CD4-positive, CD25-positive, alpha-beta regulatory T cell (primary cell): ENCODE results near the gene ST3GAL4. TPM values are rescaled to one million over a fixed set of nuclear protein-coding genes. Genes with fewer than 3 reads are reported as not detected.
A peak's percentile ranks its signal among the peaks of the same experiment; 100 is the strongest.

Experiments used
- ATAC-seq, 2 donors: fragments of 150-1000 bp; cut with Tn5 transposase; one replicate each; pipeline ENCODE4 v1.10.0; 2021; ENCODE audit warnings: low read depth in 2 of 2, moderate number of reproducible peaks in 2 of 2, moderate library complexity in 1 of 2
- DNase-seq, 3 donors: peaks; one replicate each; pipeline versions ENCODE4 v3.0.0 to v3.0.0-alpha.2; 2012 to 2022; ENCODE audit warnings: mixed read lengths in 1 of 3
- H3K27ac ChIP-seq: one replicate; pipeline ENCODE4 v1.7.0; 2013; ENCODE audit warnings: mild to moderate bottlenecking, low read length; ENCODE audit not compliant: insufficient read depth, poor library complexity, severe bottlenecking
- H3K27me3 ChIP-seq: one replicate; pipeline ENCODE4 v1.7.0; 2013; ENCODE audit warnings: low read length; ENCODE audit not compliant: control insufficient read depth, insufficient read depth
- H3K36me3 ChIP-seq: one replicate; pipeline ENCODE4 v1.7.0; 2013; ENCODE audit warnings: mild to moderate bottlenecking, low read length, moderate library complexity; ENCODE audit not compliant: control insufficient read depth, insufficient read depth
- H3K4me1 ChIP-seq: 2 replicates; pipeline ENCODE4 v1.7.0; 2013; ENCODE audit warnings: mild to moderate bottlenecking, low read length; ENCODE audit not compliant: insufficient read depth, control insufficient read depth, poor library complexity, severe bottlenecking
- H3K4me3 ChIP-seq: one replicate; pipeline ENCODE4 v1.7.0; 2013; ENCODE audit warnings: low read depth, mild to moderate bottlenecking, low read length, moderate library complexity
- H3K9me3 ChIP-seq, 2 experiments: 1 replicate in 1 of 2; 2 replicates in 1 of 2; pipeline ENCODE4 v1.7.0; 2013; ENCODE audit warnings: low read length in 2 of 2, mild to moderate bottlenecking in 1 of 2, moderate library complexity in 1 of 2; ENCODE audit not compliant: control insufficient read depth in 2 of 2
- H3K27ac Mint-ChIP-seq, 3 donors: one replicate each; pipeline ENCODE4 v1.8.0; 2020 to 2022; ENCODE audit warnings: mild to moderate bottlenecking in 3 of 3, mixed read lengths in 3 of 3, moderate library complexity in 2 of 3
- H3K27me3 Mint-ChIP-seq: one replicate; pipeline ENCODE4 v1.8.0; 2022; ENCODE audit warnings: mild to moderate bottlenecking, mixed read lengths
- H3K36me3 Mint-ChIP-seq: one replicate; pipeline ENCODE4 v1.8.0; 2020; ENCODE audit warnings: mixed read lengths
- H3K4me1 Mint-ChIP-seq, 4 donors: one replicate each; pipeline ENCODE4 v1.8.0; 2020 to 2022; ENCODE audit warnings: mixed read lengths in 4 of 4, mild to moderate bottlenecking in 1 of 4
- H3K4me3 Mint-ChIP-seq, 4 donors: one replicate each; pipeline ENCODE4 v1.8.0; 2020 to 2022; ENCODE audit warnings: mild to moderate bottlenecking in 4 of 4, mixed read lengths in 4 of 4, moderate library complexity in 3 of 4
- H3K9me3 Mint-ChIP-seq, 7 donors: one replicate each; pipeline ENCODE4 v1.8.0; 2020 to 2022; ENCODE audit warnings: mixed read lengths in 7 of 7, mild to moderate bottlenecking in 3 of 7, moderate library complexity in 2 of 7
- polyA plus RNA-seq, 4 donors: library from polyadenylated mRNA; unstranded; fragments of 300-500 nt; fragmentation: Illumina TruSeq; gene quantifications; one replicate each; pipeline ENCODE4 v1.2.3, GENCODE V29; 2021
- total RNA-seq: library from RNA; stranded (reverse); gene quantifications from one replicate; pipeline ENCODE4 v1.2.3, GENCODE V29; 2022

ST3GAL4 gene
- total and polyA plus RNA-seq, 5 donors from 2014 or later, result 1.4 to 4.7 (median 2.4) TPM

DNA sequence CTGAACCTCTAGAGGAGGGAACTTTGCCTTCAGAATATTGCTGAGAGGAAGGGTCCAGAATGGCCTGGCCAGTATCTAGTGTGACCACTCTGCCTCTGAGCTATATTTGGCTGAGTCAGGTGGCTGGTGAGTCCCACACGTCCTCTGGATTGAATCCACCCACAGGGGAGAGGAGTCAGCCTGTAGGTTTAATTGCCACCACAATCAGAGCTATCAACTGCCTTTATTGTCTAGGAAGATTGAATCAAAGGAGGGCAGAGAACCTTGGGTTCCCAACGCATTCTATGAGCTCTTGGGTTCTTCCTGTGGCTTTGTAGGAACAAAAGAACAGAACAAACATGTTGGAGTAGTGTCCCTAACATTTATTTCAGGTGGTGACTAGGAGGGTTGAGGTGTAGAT, 67.7 kb downstream of the ST3GAL4 start:
- H3K4me3 Mint-ChIP-seq, result no peak overlapping the region
- peaks cover 5% of the 10 kb centered on the region for H3K27me3 Mint-ChIP-seq
- Histone ChIP-seq H3K27me3 (no peaks in the 10 kb centered on the region), H3K36me3 (no peaks in the 10 kb centered on the region), H3K9me3 (no peaks in the 10 kb centered on the region), H3K4me3 (no peak overlapping the region), H3K27ac (no peak overlapping the region), H3K4me1 (no peaks in the 10 kb centered on the region)
- no peaks in the 10 kb centered on the region for H3K9me3 Mint-ChIP-seq
- ATAC-seq (no peak), DNase-seq (no peak)
- H3K4me1 Mint-ChIP-seq, result peaks cover 0 to 5% (median under 1%) of the 10 kb centered on the region in 4 donors
- no peaks in the 10 kb centered on the region for H3K36me3 Mint-ChIP-seq
- H3K27ac Mint-ChIP-seq, result peak overlapping the region in 1 of 3 donors; percentile 29

DNA sequence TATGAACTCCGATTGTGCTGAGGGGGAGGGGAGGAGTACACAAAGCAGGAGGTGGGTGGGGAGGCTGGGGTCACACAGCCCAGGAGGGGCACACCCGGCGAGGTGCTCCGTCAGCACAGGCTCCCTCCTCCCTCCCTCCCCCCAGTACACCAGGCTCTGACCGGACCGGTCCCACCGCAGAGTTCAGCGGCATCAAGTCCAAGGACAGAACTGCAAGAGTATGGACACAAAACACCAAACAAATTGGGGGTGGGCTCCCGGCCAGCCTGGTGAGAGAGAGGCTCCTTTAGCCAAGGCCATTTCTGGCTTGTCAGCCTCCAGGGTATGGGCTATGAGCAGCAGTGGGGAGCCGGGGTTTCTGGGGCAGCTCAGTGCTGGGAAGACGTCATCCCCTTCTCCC, 68.3 kb downstream of the ST3GAL4 start:
- Mint-ChIP-seq H3K27ac (no peak overlapping the region), H3K36me3 (no peaks in the 10 kb centered on the region), H3K4me3 (no peak overlapping the region), H3K9me3 (no peaks in the 10 kb centered on the region), H3K4me1 (peaks cover 0 to 5% (median under 1%) of the 10 kb centered on the region in 4 donors), H3K27me3 (peaks cover 5% of the 10 kb centered on the region)
- Histone ChIP-seq H3K27me3 (no peaks in the 10 kb centered on the region), H3K27ac (no peak overlapping the region), H3K36me3 (no peaks in the 10 kb centered on the region), H3K4me1 (no peaks in the 10 kb centered on the region), H3K9me3 (no peaks in the 10 kb centered on the region), H3K4me3 (no peak overlapping the region)
- ATAC-seq (no peak), DNase-seq (no peak)

DNA sequence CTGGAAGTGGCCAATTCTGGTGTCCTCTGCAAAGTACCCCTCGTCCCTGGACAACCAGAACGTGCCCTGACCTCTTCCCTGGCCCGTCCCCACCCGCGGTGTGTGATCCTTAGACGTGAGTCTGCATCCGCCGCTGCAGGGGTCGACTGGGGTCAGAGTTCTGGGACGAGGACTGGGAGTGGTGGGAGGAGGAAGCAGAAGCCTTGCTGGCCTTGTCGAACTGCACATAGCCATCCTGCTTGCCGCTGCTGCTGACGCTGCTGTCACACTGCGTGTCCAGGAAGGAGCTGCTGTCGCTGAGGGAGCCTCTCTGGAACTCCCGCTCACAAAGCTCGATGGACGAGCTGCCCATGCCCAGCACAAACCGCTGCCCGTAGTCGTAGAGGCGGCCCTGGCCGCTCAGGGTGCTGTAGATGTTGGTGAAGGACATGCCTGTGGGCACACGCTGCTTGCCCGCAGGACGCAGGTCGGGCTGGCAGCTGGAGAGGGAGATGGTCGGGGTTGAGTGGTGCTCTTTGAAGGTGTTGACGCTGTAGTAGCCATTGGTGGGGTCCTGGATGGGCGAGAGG, 69.1 kb downstream of the ST3GAL4 start:
- no peaks in the 10 kb centered on the region for H3K36me3 Mint-ChIP-seq
- ATAC-seq, result no peak

DNA sequence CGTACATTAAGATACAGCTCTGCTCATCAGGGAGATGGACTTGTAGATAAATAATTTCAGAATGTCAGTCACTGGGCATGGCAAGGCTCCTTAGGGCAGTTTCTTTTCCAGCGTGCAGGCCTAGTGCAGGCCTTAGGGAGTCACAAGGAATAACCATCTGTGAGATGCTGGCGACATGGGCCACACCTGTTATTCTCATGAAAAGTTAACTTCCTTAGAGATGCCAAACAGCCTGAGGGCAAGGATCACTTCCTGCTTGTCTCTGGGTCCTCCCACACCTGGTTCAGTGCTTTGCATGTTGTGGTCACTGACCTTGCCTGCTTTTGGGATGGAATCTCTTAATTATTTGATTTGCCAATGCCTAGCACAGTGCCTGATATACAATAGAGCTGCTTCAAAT, 70.6 kb downstream of the ST3GAL4 start:
- H3K36me3 Mint-ChIP-seq, result no peaks in the 10 kb centered on the region
- Histone ChIP-seq H3K27me3 (no peaks in the 10 kb centered on the region), H3K4me3 (no peak overlapping the region), H3K36me3 (no peaks in the 10 kb centered on the region), H3K4me1 (no peaks in the 10 kb centered on the region), H3K9me3 (no peaks in the 10 kb centered on the region), H3K27ac (no peak overlapping the region)
- peaks cover 5% of the 10 kb centered on the region for H3K27me3 Mint-ChIP-seq
- no peak overlapping the region for H3K27ac Mint-ChIP-seq
- H3K4me3 Mint-ChIP-seq, result no peak overlapping the region
- ATAC-seq (no peak), DNase-seq (no peak)
- no peaks in the 10 kb centered on the region for H3K9me3 Mint-ChIP-seq
- peaks cover 0 to 2% (median 0%) of the 10 kb centered on the region in 4 donors for H3K4me1 Mint-ChIP-seq

More for the DNA sequence above, 69.1 kb downstream of the ST3GAL4 start:
- H3K27ac ChIP-seq, result no peak overlapping the region
- no peaks in the 10 kb centered on the region for H3K9me3 ChIP-seq
- H3K4me1 ChIP-seq, result no peaks in the 10 kb centered on the region
- no peak overlapping the region for H3K4me3 Mint-ChIP-seq
- no peak overlapping the region for H3K4me3 ChIP-seq
- no peak for DNase-seq
- no peaks in the 10 kb centered on the region for H3K9me3 Mint-ChIP-seq
- H3K27me3 ChIP-seq, result no peaks in the 10 kb centered on the region
- H3K27me3 Mint-ChIP-seq, result peaks cover 5% of the 10 kb centered on the region
- peaks cover 0 to 5% (median under 1%) of the 10 kb centered on the region in 4 donors for H3K4me1 Mint-ChIP-seq
- H3K36me3 ChIP-seq, result no peaks in the 10 kb centered on the region
- no peak overlapping the region for H3K27ac Mint-ChIP-seq

DNA sequence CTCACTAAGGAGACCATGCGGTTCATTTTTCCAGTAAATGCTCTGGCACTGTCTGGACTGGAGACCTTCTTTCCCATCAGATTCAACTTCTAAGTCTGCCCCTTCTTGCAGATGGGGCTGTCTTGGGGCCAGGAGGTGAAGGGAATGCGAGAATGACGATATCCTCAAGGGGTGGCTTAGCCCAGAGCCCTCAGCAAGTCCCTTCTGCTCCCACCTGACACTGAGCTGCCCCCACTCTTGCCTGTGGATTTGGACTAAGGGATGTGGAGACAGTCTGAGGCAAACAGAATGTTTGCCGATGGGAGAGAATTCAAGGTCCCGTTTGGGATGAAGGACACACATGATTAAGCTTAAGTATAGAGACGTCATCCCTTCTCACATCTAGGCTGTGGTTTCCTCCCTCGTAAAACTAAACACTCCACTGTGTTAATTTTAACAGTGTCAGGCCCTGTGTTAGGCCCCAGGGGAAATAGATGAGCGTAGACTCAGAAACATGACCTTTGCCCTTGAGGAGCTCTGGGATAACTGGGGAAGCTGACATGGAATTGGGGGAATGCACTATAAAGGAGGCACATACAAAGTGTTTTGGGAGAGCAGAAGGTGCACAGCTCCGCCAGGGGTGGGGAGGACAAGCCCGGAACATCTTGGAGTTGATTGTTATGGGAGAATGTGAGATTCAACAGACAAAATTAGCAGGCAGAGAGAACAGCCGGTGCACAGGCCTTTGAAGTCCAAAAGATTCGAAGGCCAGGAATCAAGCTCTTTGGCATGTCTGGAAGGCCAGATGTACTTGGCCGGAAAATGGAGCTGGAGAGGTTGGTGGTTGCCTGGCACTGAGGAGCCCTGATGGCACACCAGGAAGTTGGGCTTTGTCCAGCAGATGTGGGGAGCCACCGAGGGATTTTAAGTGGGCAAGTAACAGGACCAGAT, 71.6 kb downstream of the ST3GAL4 start:
- no peaks in the 10 kb centered on the region for H3K27me3 ChIP-seq
- Mint-ChIP-seq H3K9me3 (no peaks in the 10 kb centered on the region), H3K36me3 (no peaks in the 10 kb centered on the region), H3K4me1 (peaks cover 0 to 2% (median 0%) of the 10 kb centered on the region in 4 donors), H3K27me3 (peaks cover 3% of the 10 kb centered on the region), H3K4me3 (no peak overlapping the region), H3K27ac (no peak overlapping the region)
- no peaks in the 10 kb centered on the region for H3K4me1 ChIP-seq
- no peak for ATAC-seq
- no peak overlapping the region for H3K27ac ChIP-seq
- no peak overlapping the region for H3K4me3 ChIP-seq
- H3K9me3 ChIP-seq, result no peaks in the 10 kb centered on the region
- DNase-seq, result no peak
- no peaks in the 10 kb centered on the region for H3K36me3 ChIP-seq

DNA sequence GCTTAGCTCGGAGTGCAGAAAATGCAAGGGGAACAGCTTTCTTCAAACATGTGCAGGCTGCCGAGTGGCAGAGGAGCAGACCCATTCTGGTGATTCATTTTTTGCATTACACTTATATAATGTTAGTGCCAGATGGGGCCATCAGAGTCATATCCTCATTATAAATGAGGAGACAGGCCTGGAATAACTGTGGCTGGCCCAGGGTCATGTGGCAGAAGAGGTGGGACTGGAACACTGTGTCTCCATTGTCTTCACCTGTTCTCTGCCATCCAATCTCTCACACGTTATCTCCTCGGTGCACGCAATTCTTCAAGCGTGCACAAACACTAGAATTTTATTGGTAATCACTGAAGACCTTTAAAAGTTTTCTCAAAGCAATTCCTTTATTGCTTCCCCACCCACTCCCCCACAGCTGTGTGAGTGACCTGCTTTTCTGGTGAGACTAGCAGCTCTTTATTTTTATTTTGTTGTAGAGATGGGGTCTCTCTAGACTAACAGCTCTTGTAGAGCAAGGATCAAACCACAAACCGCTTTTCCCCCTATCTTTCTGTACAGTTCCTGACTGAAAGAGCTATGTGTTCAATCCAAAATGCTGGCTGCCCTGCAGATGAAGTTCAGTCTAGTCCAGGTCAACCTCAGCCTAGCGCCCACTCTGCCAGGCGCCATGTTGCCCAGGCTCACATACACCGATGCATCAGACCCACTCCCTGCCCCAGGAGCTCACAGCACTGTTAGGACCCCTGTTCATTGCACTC, 75.3 kb downstream of the ST3GAL4 start:
- Histone ChIP-seq H3K4me1 (no peaks in the 10 kb centered on the region), H3K27ac (no peak overlapping the region), H3K4me3 (no peak overlapping the region), H3K27me3 (no peaks in the 10 kb centered on the region), H3K36me3 (no peaks in the 10 kb centered on the region), H3K9me3 (no peaks in the 10 kb centered on the region)
- H3K27ac Mint-ChIP-seq, result no peak overlapping the region
- no peaks in the 10 kb centered on the region for H3K36me3 Mint-ChIP-seq
- ATAC-seq, result no peak
- no peak overlapping the region for H3K4me3 Mint-ChIP-seq
- no peak for DNase-seq
- H3K4me1 Mint-ChIP-seq, result no peaks in the 10 kb centered on the region
- H3K27me3 Mint-ChIP-seq, result no peaks in the 10 kb centered on the region
- no peaks in the 10 kb centered on the region for H3K9me3 Mint-ChIP-seq

DNA sequence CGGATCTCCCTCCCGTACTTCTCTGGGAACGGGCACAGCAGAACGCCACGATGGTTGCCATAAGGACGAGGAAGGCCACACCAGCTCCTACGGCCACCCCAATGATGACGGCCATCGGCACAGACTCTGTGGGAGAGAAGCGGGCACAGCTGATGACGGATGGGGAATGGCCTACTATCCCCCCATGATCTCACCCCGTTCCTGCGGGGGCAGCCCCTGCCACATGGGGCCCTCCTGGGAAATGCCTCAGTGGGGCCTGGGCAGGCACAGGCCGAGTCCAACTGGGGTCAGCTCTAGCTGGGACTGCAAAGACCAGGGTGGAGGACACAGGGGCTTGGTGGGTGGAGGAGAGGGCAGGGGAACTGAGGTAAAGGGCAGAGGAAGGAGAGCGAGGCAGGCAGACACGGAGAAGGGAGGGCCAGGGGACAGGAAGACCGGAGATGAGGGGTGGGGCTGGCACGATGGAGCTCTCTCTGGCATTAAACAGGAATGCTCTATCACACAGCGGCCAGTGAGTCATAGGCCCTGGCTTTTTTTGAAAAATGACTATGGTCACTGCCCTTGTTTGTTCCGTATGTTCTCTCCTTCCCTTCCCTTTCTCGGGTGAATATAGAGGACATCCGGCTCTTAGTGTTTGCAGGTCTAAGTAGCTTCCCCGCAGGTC, 76.0 kb downstream of the ST3GAL4 start:
- H3K9me3 ChIP-seq, result no peaks in the 10 kb centered on the region
- no peaks in the 10 kb centered on the region for H3K4me1 ChIP-seq
- H3K4me3 Mint-ChIP-seq, result no peak overlapping the region
- no peak overlapping the region for H3K27ac Mint-ChIP-seq
- DNase-seq (no peak), ATAC-seq (no peak)
- no peaks in the 10 kb centered on the region for H3K9me3 Mint-ChIP-seq
- no peaks in the 10 kb centered on the region for H3K4me1 Mint-ChIP-seq
- H3K27ac ChIP-seq, result no peak overlapping the region
- H3K27me3 Mint-ChIP-seq, result no peaks in the 10 kb centered on the region
- H3K27me3 ChIP-seq, result no peaks in the 10 kb centered on the region
- no peaks in the 10 kb centered on the region for H3K36me3 ChIP-seq
- no peaks in the 10 kb centered on the region for H3K36me3 Mint-ChIP-seq
- H3K4me3 ChIP-seq, result no peak overlapping the region
